ENCODE measurements around the gene AJAP1.

- TF ChIP-seq POLR2A (IDR thresholded peaks at IDR 0.05) (no peak), CTCF (IDR thresholded peaks at IDR 0.05) (no peak)
These were observed 127.2 kb downstream of the AJAP1 start for GRCh38 chr1:4781646-4782045.

Measured in testis (tissue), 2 donors.